Upper lobe of right lung (tissue), 1 donor: ENCODE measurements around the gene NAALADL2. TPM values are rescaled to one million over a fixed set of nuclear protein-coding genes. Genes with fewer than 3 reads are reported as not detected.
"Not testable (repeated sequence)": the region's sequence is repeated elsewhere in the genome, so short reads cannot be mapped to it uniquely, and the experiment has no call there.

Source experiments
- ATAC-seq: fragments of 200-7000 bp; cut with Tn5 transposase; one replicate; pipeline ENCODE4 v1.9.1; 2020; ENCODE audit warnings: mild to moderate bottlenecking, moderate library complexity
- DNase-seq: peaks from one replicate; pipeline ENCODE4 v3.0.0-alpha.2; 2020
- H3K27ac ChIP-seq: fragments of 200-600 bp; one replicate; pipeline ENCODE4 v1.8.0; 2022
- H3K27me3 ChIP-seq: fragments of 200-600 bp; one replicate; pipeline ENCODE4 v1.8.0; 2022; ENCODE audit warnings: mild to moderate bottlenecking
- H3K36me3 ChIP-seq: fragments of 200-600 bp; one replicate; pipeline ENCODE4 v1.8.0; 2022
- H3K4me1 ChIP-seq: fragments of 200-600 bp; one replicate; pipeline ENCODE4 v1.8.0; 2022
- H3K4me3 ChIP-seq: fragments of 200-600 bp; one replicate; pipeline ENCODE4 v1.8.0; 2022; ENCODE audit warnings: mild to moderate bottlenecking
- H3K9me3 ChIP-seq: fragments of 200-600 bp; one replicate; pipeline ENCODE4 v1.8.0; 2022
- intact Hi-C: fragments of 100-400 bp; cut with DNase I; formaldehyde crosslinking; loops from one replicate; pipeline ENCODE4 v1.11.0; 2022
- total RNA-seq: library from RNA; stranded (reverse); fragmentation: NEBNext Ultra II Directional; extraction: Animal tissue kit (Norgen Biotek cat#: 25700); gene quantifications from one replicate; pipeline ENCODE4 v1.2.1, GENCODE V29; 2021
- TF ChIP-seq, protein P1 (sequence below): fragments of 200-600 bp; IDR thresholded peaks from one replicate; pipeline ENCODE4 v1.8.0; 2022; ENCODE audit warnings: antibody characterized with exemption
- donor health status: DM: no; HTN: yes; CAD: no; lungs with severe emphysema.

The NAALADL2 gene
- total RNA-seq, 1 donor from 2014 or later, result 8.5 TPM

DNA sequence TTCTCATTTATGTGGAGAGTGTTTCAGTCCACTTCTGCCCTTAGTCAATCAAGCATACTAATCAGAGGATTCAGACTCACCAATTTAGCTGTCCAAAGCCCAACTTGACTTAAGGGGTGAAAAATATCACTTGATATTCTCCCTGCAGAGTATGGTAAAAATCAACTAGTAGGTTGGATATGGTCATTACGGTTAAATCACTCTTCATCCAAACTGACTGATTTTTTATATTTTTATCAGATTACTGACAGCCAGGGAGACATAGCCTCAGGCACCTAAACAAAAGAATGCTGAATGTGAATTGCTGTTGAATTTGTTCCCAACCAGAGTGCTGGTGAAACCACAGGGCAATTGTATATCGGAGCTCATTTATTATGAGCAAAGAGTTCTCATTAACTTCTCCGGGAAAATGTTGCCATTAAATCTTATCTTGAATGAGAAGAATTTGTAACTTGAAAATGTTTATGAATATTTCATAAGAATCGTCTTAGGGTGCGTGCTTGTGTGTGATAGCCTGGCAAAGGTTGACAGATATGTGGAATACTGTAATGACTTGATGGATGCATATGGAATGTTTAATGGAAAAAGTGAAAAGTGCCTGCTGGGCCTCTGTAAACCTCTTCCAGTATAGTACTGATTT lies 411.2 kb downstream of the NAALADL2 start:
- H3K9me3 ChIP-seq, result no peaks in the 10 kb centered on the region
- intact Hi-C loops, result no loop called here
- TF ChIP-seq, protein P1, sequence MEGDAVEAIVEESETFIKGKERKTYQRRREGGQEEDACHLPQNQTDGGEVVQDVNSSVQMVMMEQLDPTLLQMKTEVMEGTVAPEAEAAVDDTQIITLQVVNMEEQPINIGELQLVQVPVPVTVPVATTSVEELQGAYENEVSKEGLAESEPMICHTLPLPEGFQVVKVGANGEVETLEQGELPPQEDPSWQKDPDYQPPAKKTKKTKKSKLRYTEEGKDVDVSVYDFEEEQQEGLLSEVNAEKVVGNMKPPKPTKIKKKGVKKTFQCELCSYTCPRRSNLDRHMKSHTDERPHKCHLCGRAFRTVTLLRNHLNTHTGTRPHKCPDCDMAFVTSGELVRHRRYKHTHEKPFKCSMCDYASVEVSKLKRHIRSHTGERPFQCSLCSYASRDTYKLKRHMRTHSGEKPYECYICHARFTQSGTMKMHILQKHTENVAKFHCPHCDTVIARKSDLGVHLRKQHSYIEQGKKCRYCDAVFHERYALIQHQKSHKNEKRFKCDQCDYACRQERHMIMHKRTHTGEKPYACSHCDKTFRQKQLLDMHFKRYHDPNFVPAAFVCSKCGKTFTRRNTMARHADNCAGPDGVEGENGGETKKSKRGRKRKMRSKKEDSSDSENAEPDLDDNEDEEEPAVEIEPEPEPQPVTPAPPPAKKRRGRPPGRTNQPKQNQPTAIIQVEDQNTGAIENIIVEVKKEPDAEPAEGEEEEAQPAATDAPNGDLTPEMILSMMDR, result no peak
- H3K4me1 ChIP-seq, result no peaks in the 10 kb centered on the region
- no peaks in the 10 kb centered on the region for H3K36me3 ChIP-seq
- H3K27ac ChIP-seq, result no peak overlapping the region
- H3K4me3 ChIP-seq, result no peak overlapping the region
- DNase-seq (no peak), ATAC-seq (no peak)
- H3K27me3 ChIP-seq, result no peaks in the 10 kb centered on the region

- no peaks in the 10 kb centered on the region for H3K9me3 ChIP-seq
- H3K27ac ChIP-seq, result no peak overlapping the region
- intact Hi-C loops, result no loop called here
- DNase-seq, result no peak
- no peak overlapping the region for H3K4me3 ChIP-seq
- no peaks in the 10 kb centered on the region for H3K27me3 ChIP-seq
- H3K4me1 ChIP-seq, result no peaks in the 10 kb centered on the region
- ATAC-seq, result no peak
- no peaks in the 10 kb centered on the region for H3K36me3 ChIP-seq
- TF ChIP-seq, protein P1, result no peak
Observed at GRCh38 chr3:175270866-175271265, 411.7 kb downstream of the NAALADL2 start.

DNA sequence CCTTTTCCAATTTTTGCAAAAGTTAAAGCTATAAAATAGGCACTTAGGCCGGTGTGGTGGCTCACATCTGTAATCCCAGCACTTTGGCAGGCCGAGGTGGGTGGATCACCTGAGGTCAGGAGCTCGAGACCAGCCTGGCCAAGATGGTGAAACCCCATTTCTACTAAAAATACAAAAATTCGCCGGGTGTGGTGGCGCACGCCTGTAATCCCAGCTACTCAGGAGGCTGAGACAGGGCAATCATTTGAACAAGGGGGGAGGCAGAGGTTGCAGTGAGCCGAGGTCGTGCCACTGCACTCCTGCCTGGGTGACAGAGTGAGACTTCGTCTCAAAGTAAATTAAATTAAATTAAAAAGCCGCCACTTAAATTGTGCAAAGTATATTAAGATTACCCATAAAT lies 412.3 kb downstream of the NAALADL2 start:
- H3K4me3 ChIP-seq, H3K27ac ChIP-seq, H3K36me3 ChIP-seq, H3K27me3 ChIP-seq, intact Hi-C loops, DNase-seq, H3K4me1 ChIP-seq, H3K9me3 ChIP-seq, ATAC-seq: not testable (repeated sequence)

- no peak overlapping the region for H3K27ac ChIP-seq
- intact Hi-C loops, result no loop called here
- TF ChIP-seq, protein P1, result no peak
- H3K4me1 ChIP-seq, result no peaks in the 10 kb centered on the region
- H3K4me3 ChIP-seq, result no peak overlapping the region
- no peaks in the 10 kb centered on the region for H3K36me3 ChIP-seq
- ATAC-seq, result no peak
- DNase-seq, result no peak
- no peaks in the 10 kb centered on the region for H3K27me3 ChIP-seq
- no peaks in the 10 kb centered on the region for H3K9me3 ChIP-seq
Observed at GRCh38 chr3:175272392-175272791, 413.3 kb downstream of the NAALADL2 start.

DNA sequence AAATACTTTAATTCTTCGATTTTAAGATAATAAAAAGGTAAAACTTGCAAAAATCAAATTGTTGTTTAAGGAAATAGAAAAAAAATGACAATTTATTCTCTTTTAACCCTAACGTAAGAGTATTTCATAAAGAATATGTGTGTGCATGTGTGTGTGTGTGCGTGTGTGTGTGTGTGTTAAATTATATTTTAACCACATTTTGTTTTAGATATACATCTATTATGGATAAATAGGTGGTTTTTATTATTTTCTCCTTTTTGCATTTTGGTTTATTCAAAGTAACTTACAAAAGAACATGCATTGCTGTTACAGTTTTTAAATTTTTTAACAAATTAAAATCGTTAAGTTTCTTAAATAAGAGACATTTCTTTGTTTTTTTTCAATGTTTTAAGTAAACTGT lies 414.4 kb downstream of the NAALADL2 start:
- TF ChIP-seq, protein P1, result no peak
- H3K4me3 ChIP-seq, result no peak overlapping the region
- H3K4me1 ChIP-seq, result no peaks in the 10 kb centered on the region
- ATAC-seq (no peak), DNase-seq (no peak)
- intact Hi-C loops, result no loop called here
- H3K36me3 ChIP-seq, result no peaks in the 10 kb centered on the region
- H3K9me3 ChIP-seq, result no peaks in the 10 kb centered on the region
- H3K27ac ChIP-seq, result no peak overlapping the region
- H3K27me3 ChIP-seq, result no peaks in the 10 kb centered on the region

DNA sequence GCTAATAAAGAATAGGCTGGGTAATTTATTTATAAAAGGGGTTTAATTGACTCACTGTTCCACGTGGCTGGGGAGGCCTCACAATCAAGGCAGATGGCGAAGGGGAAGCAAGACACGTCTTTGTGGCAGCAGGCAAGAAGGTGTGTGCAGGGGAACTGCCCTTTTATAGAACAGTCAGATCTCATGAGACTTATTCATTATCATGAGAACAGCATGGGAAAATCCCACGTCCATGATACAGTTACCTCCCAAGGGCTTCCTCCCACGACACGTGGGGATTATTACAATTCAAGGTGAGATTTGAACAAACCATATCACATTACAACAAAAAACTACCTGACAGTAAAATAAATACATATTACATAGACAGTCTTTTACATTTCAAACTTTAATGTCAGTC lies 414.9 kb downstream of the NAALADL2 start:
- intact Hi-C loops, result no loop called here
- H3K4me3 ChIP-seq, result no peak overlapping the region

More for the DNA sequence above, 414.9 kb downstream of the NAALADL2 start:
- DNase-seq (no peak), ATAC-seq (no peak)
- Histone ChIP-seq H3K27ac (no peak overlapping the region), H3K27me3 (no peaks in the 10 kb centered on the region), H3K4me1 (no peaks in the 10 kb centered on the region), H3K9me3 (no peaks in the 10 kb centered on the region), H3K36me3 (no peaks in the 10 kb centered on the region)
- TF ChIP-seq, protein P1, result no peak
